Measurements from ENCODE around the gene ATP4A. TPM values are rescaled to one million over a fixed set of nuclear protein-coding genes. Genes with fewer than 3 reads are reported as not detected.
A peak's percentile ranks its signal among the peaks of the same experiment; 100 is the strongest.

ATP4A gene
- total RNA-seq, 1 donor, result not detected

GRCh38 chr19:35545001-35545854 lies 18.2 kb downstream of the ATP4A start, which contains the start of gene TMEM147:
Gene TMEM147, plus strand, starts transcription at chr19:35545626. Its CDS starts 114 bp downstream, at chr19:35545740.
- peak; percentile 100 for DNase-seq (ENCODE audit: insufficient read length, low spot score, missing footprints)
- Histone ChIP-seq H3K27me3 (ENCODE audit: insufficient read depth, low read length) (no peaks in the 10 kb centered on the region), H4K20me1 (ENCODE audit: insufficient read depth, low read length) (peaks cover 7% of the 10 kb centered on the region), H3K4me1 (ENCODE audit: insufficient read depth, low read length) (peaks cover 14% of the 10 kb centered on the region), H3K36me3 (ENCODE audit: insufficient read depth, low read length) (peaks cover 17% of the 10 kb centered on the region), H3K27ac (ENCODE audit: low read depth, low read length) (peak within 1 kb of the TSS; percentile 88), H2AFZ (ENCODE audit: low read length) (peak within 1 kb of the TSS; percentile 93), H3K9me3 (ENCODE audit: low read depth, low read length) (no peaks in the 10 kb centered on the region), H3K4me2 (ENCODE audit: insufficient read depth, low read length) (peak within 1 kb of the TSS; percentile 86), H3K79me2 (ENCODE audit: insufficient read depth, low read length) (peaks cover 38% of the 10 kb centered on the region), H3K4me3 (ENCODE audit: insufficient read depth, low read length) (peak within 1 kb of the TSS; percentile 97)
- TF ChIP-seq, protein P1, sequence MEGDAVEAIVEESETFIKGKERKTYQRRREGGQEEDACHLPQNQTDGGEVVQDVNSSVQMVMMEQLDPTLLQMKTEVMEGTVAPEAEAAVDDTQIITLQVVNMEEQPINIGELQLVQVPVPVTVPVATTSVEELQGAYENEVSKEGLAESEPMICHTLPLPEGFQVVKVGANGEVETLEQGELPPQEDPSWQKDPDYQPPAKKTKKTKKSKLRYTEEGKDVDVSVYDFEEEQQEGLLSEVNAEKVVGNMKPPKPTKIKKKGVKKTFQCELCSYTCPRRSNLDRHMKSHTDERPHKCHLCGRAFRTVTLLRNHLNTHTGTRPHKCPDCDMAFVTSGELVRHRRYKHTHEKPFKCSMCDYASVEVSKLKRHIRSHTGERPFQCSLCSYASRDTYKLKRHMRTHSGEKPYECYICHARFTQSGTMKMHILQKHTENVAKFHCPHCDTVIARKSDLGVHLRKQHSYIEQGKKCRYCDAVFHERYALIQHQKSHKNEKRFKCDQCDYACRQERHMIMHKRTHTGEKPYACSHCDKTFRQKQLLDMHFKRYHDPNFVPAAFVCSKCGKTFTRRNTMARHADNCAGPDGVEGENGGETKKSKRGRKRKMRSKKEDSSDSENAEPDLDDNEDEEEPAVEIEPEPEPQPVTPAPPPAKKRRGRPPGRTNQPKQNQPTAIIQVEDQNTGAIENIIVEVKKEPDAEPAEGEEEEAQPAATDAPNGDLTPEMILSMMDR (IDR thresholded peaks at IDR 0.05; ENCODE audit: extremely low read depth, low read depth, low read length), result no peak

- Histone ChIP-seq H3K27ac (ENCODE audit: low read depth, low read length) (peak overlapping the region; percentile 88), H3K4me1 (ENCODE audit: insufficient read depth, low read length) (peaks cover 14% of the 10 kb centered on the region), H3K36me3 (ENCODE audit: insufficient read depth, low read length) (peaks cover 17% of the 10 kb centered on the region), H3K4me3 (ENCODE audit: insufficient read depth, low read length) (peak overlapping the region; percentile 97), H3K4me2 (ENCODE audit: insufficient read depth, low read length) (peak overlapping the region; percentile 86), H4K20me1 (ENCODE audit: insufficient read depth, low read length) (peaks cover 3% of the 10 kb centered on the region), H3K9me3 (ENCODE audit: low read depth, low read length) (no peaks in the 10 kb centered on the region), H3K79me2 (ENCODE audit: insufficient read depth, low read length) (peaks cover 38% of the 10 kb centered on the region), H3K27me3 (ENCODE audit: insufficient read depth, low read length) (no peaks in the 10 kb centered on the region), H2AFZ (ENCODE audit: low read length) (peak overlapping the region; percentile 93)
- TF ChIP-seq, protein P1 (IDR thresholded peaks at IDR 0.05; ENCODE audit: extremely low read depth, low read depth, low read length), result no peak
- peak; percentile 77 for DNase-seq (ENCODE audit: insufficient read length, low spot score, missing footprints)
Observed at GRCh38 chr19:35544110-35544802, 19.2 kb downstream of the ATP4A start.

DNA sequence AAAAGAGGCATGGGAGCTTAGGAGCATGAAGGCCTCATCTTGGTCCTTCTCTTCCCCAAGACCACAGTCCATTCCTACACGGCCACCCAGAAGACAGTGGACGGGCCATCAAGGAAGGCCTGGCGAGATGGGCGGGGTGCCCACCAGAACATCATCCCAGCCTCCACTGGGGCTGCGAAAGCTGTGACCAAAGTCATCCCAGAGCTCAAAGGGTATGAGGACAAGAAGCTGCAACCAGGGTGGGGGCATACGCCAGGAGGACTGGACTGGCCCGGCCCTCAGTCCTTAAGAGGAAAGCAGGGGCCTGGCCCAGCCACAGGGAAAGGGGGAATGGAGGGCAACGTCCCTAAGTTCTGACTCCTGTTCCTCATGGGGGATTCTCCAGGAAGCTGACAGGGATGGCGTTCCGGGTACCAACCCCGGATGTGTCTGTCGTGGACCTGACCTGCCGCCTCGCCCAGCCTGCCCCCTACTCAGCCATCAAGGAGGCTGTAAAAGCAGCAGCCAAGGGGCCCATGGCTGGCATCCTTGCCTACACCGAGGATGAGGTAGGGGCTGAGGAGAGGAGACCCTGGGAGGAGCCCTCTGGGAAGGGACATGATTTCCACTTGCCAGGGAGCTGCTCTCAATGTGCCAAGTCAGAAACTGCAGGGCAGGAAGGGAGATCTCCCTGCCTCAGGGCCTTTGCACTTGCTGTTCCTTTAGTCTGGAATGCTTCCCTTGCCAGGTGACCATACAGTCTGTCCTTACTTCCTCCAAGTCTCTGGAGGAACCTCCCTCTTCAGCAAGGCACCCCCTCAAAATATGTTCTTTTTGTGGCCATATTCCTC lies 20.0 kb downstream of the ATP4A start:
- peak; percentile 75 for DNase-seq (ENCODE audit: insufficient read length, low spot score, missing footprints)
- TF ChIP-seq, protein P1 (IDR thresholded peaks at IDR 0.05; ENCODE audit: extremely low read depth, low read depth, low read length), result no peak
- peaks cover 38% of the 10 kb centered on the region for H3K79me2 ChIP-seq (ENCODE audit: insufficient read depth, low read length)
- no peak overlapping the region for H2AFZ ChIP-seq (ENCODE audit: low read length)
- H3K4me2 ChIP-seq (ENCODE audit: insufficient read depth, low read length), result no peak overlapping the region
- H3K27ac ChIP-seq (ENCODE audit: low read depth, low read length), result no peak overlapping the region
- H3K4me3 ChIP-seq (ENCODE audit: insufficient read depth, low read length), result no peak overlapping the region
- H3K36me3 ChIP-seq (ENCODE audit: insufficient read depth, low read length), result peaks cover 17% of the 10 kb centered on the region
- H3K27me3 ChIP-seq (ENCODE audit: insufficient read depth, low read length), result no peaks in the 10 kb centered on the region
- H4K20me1 ChIP-seq (ENCODE audit: insufficient read depth, low read length), result peaks cover 3% of the 10 kb centered on the region
- H3K9me3 ChIP-seq (ENCODE audit: low read depth, low read length), result no peaks in the 10 kb centered on the region
- H3K4me1 ChIP-seq (ENCODE audit: insufficient read depth, low read length), result peaks cover 14% of the 10 kb centered on the region

Data from osteoblast (primary cell).